Measurements from ENCODE around the gene KPNA5.

DNA sequence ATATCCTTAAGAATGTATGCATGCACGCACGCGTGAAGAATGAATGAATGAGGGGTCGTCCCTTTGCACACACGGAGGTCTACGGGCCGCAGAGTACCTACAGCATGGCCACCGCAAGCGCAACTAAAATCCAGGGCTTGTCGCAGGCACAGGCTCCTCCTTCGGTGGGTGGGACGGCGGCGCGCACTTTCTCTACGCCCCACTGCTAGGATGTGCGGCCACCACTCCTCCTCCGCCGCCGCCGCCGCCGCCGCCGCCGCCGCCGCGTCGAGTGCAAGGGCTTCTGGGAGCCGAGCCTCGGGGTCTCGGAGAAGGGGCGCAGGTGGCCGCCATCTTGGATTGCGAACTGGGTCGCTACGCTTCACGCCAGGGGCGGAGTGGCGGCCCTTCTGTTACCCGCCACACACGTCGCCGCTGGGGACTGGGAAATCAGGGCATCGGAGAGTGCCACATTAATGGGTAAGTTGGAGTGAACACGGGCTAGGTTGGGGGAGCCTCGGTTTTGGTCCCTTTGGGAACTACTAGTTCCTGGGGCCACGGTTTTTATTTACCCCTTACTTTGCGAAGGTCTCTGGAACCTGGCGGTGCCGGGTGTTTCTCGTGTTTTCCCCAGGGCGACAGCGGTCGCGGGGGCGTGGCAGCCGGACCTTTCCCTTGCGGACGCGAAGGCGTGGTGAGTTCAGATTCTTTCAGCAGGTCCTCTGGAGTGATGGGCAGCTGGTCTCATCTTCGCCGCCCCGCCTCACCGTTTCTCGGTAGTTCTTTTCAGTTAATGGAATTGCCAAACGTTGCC is at the start of gene KPNA5:
- TF ChIP-seq, protein P1, sequence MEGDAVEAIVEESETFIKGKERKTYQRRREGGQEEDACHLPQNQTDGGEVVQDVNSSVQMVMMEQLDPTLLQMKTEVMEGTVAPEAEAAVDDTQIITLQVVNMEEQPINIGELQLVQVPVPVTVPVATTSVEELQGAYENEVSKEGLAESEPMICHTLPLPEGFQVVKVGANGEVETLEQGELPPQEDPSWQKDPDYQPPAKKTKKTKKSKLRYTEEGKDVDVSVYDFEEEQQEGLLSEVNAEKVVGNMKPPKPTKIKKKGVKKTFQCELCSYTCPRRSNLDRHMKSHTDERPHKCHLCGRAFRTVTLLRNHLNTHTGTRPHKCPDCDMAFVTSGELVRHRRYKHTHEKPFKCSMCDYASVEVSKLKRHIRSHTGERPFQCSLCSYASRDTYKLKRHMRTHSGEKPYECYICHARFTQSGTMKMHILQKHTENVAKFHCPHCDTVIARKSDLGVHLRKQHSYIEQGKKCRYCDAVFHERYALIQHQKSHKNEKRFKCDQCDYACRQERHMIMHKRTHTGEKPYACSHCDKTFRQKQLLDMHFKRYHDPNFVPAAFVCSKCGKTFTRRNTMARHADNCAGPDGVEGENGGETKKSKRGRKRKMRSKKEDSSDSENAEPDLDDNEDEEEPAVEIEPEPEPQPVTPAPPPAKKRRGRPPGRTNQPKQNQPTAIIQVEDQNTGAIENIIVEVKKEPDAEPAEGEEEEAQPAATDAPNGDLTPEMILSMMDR (IDR thresholded peaks at IDR 0.05) = peak in 1 of 7 experiments; percentile 20
- peak; percentile 64 to 85 (median 78) for TF ChIP-seq POLR2A (IDR thresholded peaks at IDR 0.05)
